HG03442 (cell line): ENCODE measurements around the gene NTNG2.

Experiments
- ATAC-seq: cut with Tn5 transposase; IDR thresholded peaks from one replicate; pipeline ENCODE4 v1.9.1; 2021; ENCODE audit warnings: mild to moderate bottlenecking, moderate library complexity; ENCODE audit not compliant: unreplicated experiment

Gene NTNG2

GRCh38 chr9:132200706-132201105 lies 38.8 kb downstream of the NTNG2 start:
- ATAC-seq, result no peak

- ATAC-seq, result no peak
Measured at GRCh38 chr9:132201139-132201538, 39.3 kb downstream of the NTNG2 start.

GRCh38 chr9:132201780-132202703 lies 40.2 kb downstream of the NTNG2 start:
- no peak for ATAC-seq

GRCh38 chr9:132204883-132205282 lies 43.0 kb downstream of the NTNG2 start:
- no peak for ATAC-seq

GRCh38 chr9:132207215-132207614 lies 45.4 kb downstream of the NTNG2 start:
- ATAC-seq, result no peak

GRCh38 chr9:132207839-132208615 lies 46.2 kb downstream of the NTNG2 start:
- no peak for ATAC-seq

GRCh38 chr9:132209228-132209627 lies 47.4 kb downstream of the NTNG2 start:
- no peak for ATAC-seq

- ATAC-seq, result no peak
Measured at GRCh38 chr9:132210472-132211145, 48.8 kb downstream of the NTNG2 start.

GRCh38 chr9:132211570-132211969 lies 49.7 kb downstream of the NTNG2 start:
- ATAC-seq, result no peak

- no peak for ATAC-seq
Measured at GRCh38 chr9:132214027-132214622, 52.3 kb downstream of the NTNG2 start.

GRCh38 chr9:132216861-132217619 lies 55.2 kb downstream of the NTNG2 start:
- ATAC-seq, result no peak

GRCh38 chr9:132218208-132218607 lies 56.4 kb downstream of the NTNG2 start:
- ATAC-seq, result no peak

- ATAC-seq, result no peak
Measured at GRCh38 chr9:132221941-132222340, 60.1 kb downstream of the NTNG2 start.

GRCh38 chr9:132224645-132225044 lies 62.8 kb downstream of the NTNG2 start:
- no peak for ATAC-seq

GRCh38 chr9:132226571-132227430 lies 64.9 kb downstream of the NTNG2 start:
- no peak for ATAC-seq

GRCh38 chr9:132228062-132228461 lies 66.2 kb downstream of the NTNG2 start:
- no peak for ATAC-seq

- ATAC-seq, result no peak
Measured at GRCh38 chr9:132230605-132231004, 68.7 kb downstream of the NTNG2 start.

GRCh38 chr9:132231019-132231701 lies 69.3 kb downstream of the NTNG2 start:
- no peak for ATAC-seq

- no peak for ATAC-seq
Measured at GRCh38 chr9:132232522-132232921, 70.7 kb downstream of the NTNG2 start.
